Fibroblast of lung (primary cell): Measurements from ENCODE around the gene MSI2. TPM values are rescaled to one million over a fixed set of nuclear protein-coding genes. Genes with fewer than 3 reads are reported as not detected.

Source experiments
- DNase-seq, 2 donors: peaks; one replicate each; pipeline versions ENCODE4 v3.0.0 to v3.0.0-alpha.2; 2010; ENCODE audit warnings: low read depth in 2 of 2
- H2AFZ ChIP-seq: 2 replicates; pipeline ENCODE4 v1.5.1; 2012; ENCODE audit warnings: low read length, control low read depth, inconsistent platforms
- H3K27ac ChIP-seq: 2 replicates; pipeline ENCODE4 v1.5.1; 2011; ENCODE audit warnings: low read length, control low read depth; ENCODE audit not compliant: insufficient read depth
- H3K27me3 ChIP-seq: 2 replicates; pipeline ENCODE4 v1.5.1; 2011; ENCODE audit warnings: mild to moderate bottlenecking, low read length; ENCODE audit not compliant: control insufficient read depth, insufficient read depth
- H3K36me3 ChIP-seq: 2 replicates; pipeline ENCODE4 v1.5.1; 2011; ENCODE audit warnings: low read length; ENCODE audit not compliant: control insufficient read depth, insufficient read depth
- H3K4me1 ChIP-seq: 2 replicates; pipeline ENCODE4 v1.5.1; 2011; ENCODE audit warnings: low read length; ENCODE audit not compliant: control insufficient read depth, insufficient read depth; ENCODE audit errors: extremely low read depth
- H3K4me2 ChIP-seq: 2 replicates; pipeline ENCODE4 v1.5.1; 2011; ENCODE audit warnings: low read length, control low read depth; ENCODE audit not compliant: insufficient read depth; ENCODE audit errors: extremely low read depth
- H3K4me3 ChIP-seq, 4 experiments: fragments of 200-600 bp in 1 of 4; sonication (generic) in 1 of 4; replicated peaks in 1 of 4; 2 replicates each; pipeline ENCODE4 v1.5.1; 2011 to 2016; ENCODE audit warnings: low read length in 4 of 4, low read depth in 3 of 4, mild to moderate bottlenecking in 3 of 4, control low read depth in 2 of 4, inconsistent platforms in 1 of 4, mixed read lengths in 1 of 4; ENCODE audit not compliant: insufficient read depth in 1 of 4; ENCODE audit errors: control extremely low read depth in 1 of 4
- H3K79me2 ChIP-seq: 2 replicates; pipeline ENCODE4 v1.5.1; 2012; ENCODE audit warnings: mild to moderate bottlenecking, low read length, inconsistent platforms; ENCODE audit not compliant: control insufficient read depth, insufficient read depth
- H3K9ac ChIP-seq: 2 replicates; pipeline ENCODE4 v1.5.1; 2011; ENCODE audit warnings: mild to moderate bottlenecking, low read length, control low read depth; ENCODE audit not compliant: insufficient read depth
- H3K9me3 ChIP-seq: 2 replicates; pipeline ENCODE4 v1.5.1; 2012; ENCODE audit warnings: low read depth, low read length; ENCODE audit not compliant: control insufficient read depth, insufficient read depth
- H4K20me1 ChIP-seq: 2 replicates; pipeline ENCODE4 v1.5.1; 2011; ENCODE audit warnings: low read length; ENCODE audit not compliant: control insufficient read depth, insufficient read depth; ENCODE audit errors: extremely low read depth
- CTCF ChIP-seq, 2 donors: IDR thresholded peaks in 1 of 2; conservative IDR thresholded peaks in 1 of 2; 1 replicate in 1 of 2; 2 replicates in 1 of 2; pipeline ENCODE4 v1.5.1; 2011 to 2012; ENCODE audit warnings: low read length in 2 of 2, control low read depth in 1 of 2, inconsistent platforms in 1 of 2, low read depth in 1 of 2, mild to moderate bottlenecking in 1 of 2
- EZH2 ChIP-seq: IDR thresholded peaks from 2 replicates; pipeline ENCODE4 v1.5.1; 2012; ENCODE audit warnings: low read length, control low read depth, mild to moderate bottlenecking; ENCODE audit errors: missing control alignments
- polyA plus RNA-seq, 2 donors: library from polyadenylated mRNA; depleted of rRNA in 1 of 2; stranded (reverse) in 1 of 2; unstranded in 1 of 2; fragments of >200 nt; gene quantifications; 2 replicates each; pipeline ENCODE4 v1.2.1, GENCODE V29; 2011 to 2012; ENCODE audit warnings: missing spikeins in 1 of 2
- total RNA-seq: library from RNA; depleted of rRNA; stranded (reverse); fragments of >200 nt; gene quantifications from 2 replicates; pipeline ENCODE4 v1.2.1, GENCODE V29; 2014

MSI2 gene
- total and polyA plus RNA-seq, 2 donors (not counting 1 experiment from before 2014, with no cell fraction given), result 6.8 to 14.2 TPM

DNA sequence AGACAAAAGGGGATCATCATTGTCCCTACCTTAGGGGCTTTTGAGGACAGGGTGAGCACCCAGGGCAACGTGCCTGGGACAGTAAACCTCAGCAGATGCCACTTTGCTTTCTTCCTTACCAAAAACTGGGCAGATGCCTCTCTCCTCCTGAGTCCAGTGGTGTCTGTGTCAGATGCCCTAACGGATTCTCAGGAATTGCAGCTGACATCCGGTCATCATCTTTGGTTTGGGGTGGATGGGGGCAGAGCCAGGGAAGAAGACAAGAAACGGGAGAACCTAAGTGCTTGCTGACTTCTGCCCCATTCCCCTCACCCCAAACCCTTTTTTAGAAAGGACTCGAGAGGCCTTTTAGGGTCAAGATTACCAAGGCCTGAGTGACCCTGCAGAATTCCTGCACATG is 187.5 kb downstream of the MSI2 start:
- no peaks in the 10 kb centered on the region for H3K9me3 ChIP-seq
- H2AFZ ChIP-seq, result no peak overlapping the region
- no peaks in the 10 kb centered on the region for H4K20me1 ChIP-seq
- no peaks in the 10 kb centered on the region for H3K79me2 ChIP-seq
- H3K4me3 ChIP-seq, result no peak overlapping the region
- H3K9ac ChIP-seq, result no peak overlapping the region
- H3K27me3 ChIP-seq, result no peaks in the 10 kb centered on the region
- no peak overlapping the region for H3K4me2 ChIP-seq
- H3K36me3 ChIP-seq, result no peaks in the 10 kb centered on the region
- H3K4me1 ChIP-seq, result no peaks in the 10 kb centered on the region
- no peak for DNase-seq
- H3K27ac ChIP-seq, result no peak overlapping the region
- TF ChIP-seq CTCF (conservative IDR thresholded peaks at IDR 0.05 in 1 of 2, IDR thresholded peaks at IDR 0.05 in 1 of 2; ENCODE audit: low read depth in 1 of 2, low read length in 2 of 2) (no peak), EZH2 (no peak)

DNA sequence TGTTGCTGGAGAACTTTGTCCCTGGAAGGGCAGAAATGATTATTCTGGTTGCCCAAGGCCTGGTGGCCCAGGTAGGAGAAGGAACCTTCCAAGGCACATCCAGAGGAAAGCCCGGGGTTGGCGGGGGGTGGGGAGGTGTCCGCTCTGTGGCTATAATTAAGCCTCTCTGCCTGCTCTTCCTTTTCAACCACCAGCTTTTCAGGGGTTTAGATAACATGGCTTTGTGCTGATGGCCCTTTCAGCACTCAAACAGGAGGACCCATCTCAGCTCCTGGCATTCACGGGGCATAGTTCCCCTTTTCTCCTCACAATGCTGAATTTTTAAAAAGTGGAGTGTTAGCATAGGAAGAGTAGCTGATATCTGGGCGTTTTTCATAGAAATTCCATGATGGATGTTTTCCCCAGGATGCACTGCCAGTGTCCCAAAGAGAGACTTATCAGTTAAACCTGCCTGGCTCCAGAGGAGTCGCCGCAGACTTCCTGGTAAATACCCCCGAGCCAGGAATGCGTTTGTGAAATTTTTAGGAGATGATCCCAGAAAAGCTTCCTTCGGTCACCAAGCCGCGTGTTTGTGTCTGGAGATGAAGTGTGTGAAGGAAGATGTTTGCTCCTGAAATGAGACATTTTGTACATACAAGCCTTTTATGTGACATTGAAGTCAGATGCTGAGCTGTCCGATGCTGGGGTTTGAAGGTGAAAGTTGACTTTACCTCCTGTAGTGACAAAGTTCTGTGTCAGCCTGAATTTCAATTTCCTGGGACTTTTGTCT is 188.5 kb downstream of the MSI2 start:
- TF ChIP-seq CTCF (conservative IDR thresholded peaks at IDR 0.05 in 1 of 2, IDR thresholded peaks at IDR 0.05 in 1 of 2; ENCODE audit: low read depth in 1 of 2, low read length in 2 of 2) (no peak), EZH2 (no peak)
- Histone ChIP-seq H3K4me3 (no peak overlapping the region), H3K9ac (no peak overlapping the region), H4K20me1 (no peaks in the 10 kb centered on the region), H3K27me3 (no peaks in the 10 kb centered on the region), H3K36me3 (no peaks in the 10 kb centered on the region), H3K27ac (no peak overlapping the region), H3K4me2 (no peak overlapping the region), H3K4me1 (no peaks in the 10 kb centered on the region), H3K79me2 (no peaks in the 10 kb centered on the region), H2AFZ (no peak overlapping the region), H3K9me3 (no peaks in the 10 kb centered on the region)
- DNase-seq, result peak in 1 of 2 donors; percentile 80

DNA sequence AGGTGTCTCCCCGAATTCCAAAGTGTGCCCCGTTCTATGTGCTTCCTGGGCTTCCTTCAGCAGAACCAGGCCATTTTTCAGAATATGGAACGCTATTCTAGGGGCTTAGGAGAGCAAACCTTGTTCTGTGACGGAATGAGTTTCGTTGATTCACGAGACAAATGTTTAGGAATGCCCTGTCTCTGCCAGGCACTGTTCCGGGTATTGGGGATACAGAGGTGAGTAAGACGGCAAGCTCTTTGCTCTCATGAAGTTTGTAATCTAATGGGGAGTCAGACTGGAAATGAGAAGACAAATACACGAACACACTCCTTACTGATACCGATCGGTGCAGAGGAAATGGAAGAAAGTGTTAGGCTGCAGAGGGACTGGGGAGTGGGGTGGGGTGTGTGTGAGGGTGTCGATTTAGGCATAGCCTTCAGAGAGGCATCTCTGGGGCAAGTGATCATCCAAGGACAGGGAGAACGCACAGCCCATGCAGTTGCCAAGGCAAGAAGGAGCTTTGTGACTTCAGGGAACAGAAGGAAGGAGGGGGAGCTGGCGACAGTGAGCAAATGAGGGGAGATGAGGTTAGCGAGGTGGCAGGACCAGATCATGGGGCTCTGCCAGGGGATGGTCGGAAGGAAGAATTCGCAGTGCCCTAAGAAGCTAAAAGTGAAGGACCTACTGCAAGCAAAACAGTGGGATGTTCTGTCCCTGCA is 189.6 kb downstream of the MSI2 start:
- H3K27me3 ChIP-seq, result no peaks in the 10 kb centered on the region
- no peaks in the 10 kb centered on the region for H3K79me2 ChIP-seq
- no peak overlapping the region for H3K4me2 ChIP-seq
- no peak overlapping the region for H3K9ac ChIP-seq
- H3K27ac ChIP-seq, result no peak overlapping the region
- no peak overlapping the region for H2AFZ ChIP-seq
- no peaks in the 10 kb centered on the region for H3K36me3 ChIP-seq
- H3K4me3 ChIP-seq, result no peak overlapping the region
- H3K9me3 ChIP-seq, result no peaks in the 10 kb centered on the region
- TF ChIP-seq EZH2, result no peak
- TF ChIP-seq CTCF (conservative IDR thresholded peaks at IDR 0.05 in 1 of 2, IDR thresholded peaks at IDR 0.05 in 1 of 2; ENCODE audit: low read depth in 1 of 2, low read length in 2 of 2), result no peak
- DNase-seq, result peak in 1 of 2 donors; percentile 75
- H4K20me1 ChIP-seq, result no peaks in the 10 kb centered on the region
- no peaks in the 10 kb centered on the region for H3K4me1 ChIP-seq
